ENCODE measurements around the gene CACNA1C. TPM values are rescaled to one million over a fixed set of nuclear protein-coding genes. Genes with fewer than 3 reads are reported as not detected.

Gene CACNA1C
- total RNA-seq, 3 donors from 2014 or later = 2.6 to 11.8 (median 9.5) TPM

DNA sequence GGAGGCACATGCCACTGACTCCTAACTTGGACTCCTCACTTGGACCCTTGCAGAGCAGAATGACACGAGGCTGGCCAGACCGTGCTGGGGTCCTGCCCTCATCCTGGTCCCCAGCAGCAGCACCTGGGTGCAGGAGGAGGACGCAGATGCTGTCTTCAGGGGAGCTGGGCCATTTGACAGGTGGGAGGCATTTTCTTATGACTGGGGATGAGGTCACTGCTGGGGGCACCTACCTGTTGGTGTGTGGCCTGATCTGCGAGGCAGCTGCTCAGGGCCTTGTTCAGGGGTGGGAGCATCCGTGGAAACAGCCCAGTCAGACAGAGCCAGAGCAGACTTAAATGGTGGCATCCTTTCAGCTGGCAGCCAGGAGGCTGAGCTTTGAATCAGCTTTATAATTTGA lies 57.3 kb downstream of the CACNA1C start:
- no peak for TF ChIP-seq POLR2A (IDR thresholded peaks at IDR 0.05)
- TF ChIP-seq POLR2AphosphoS5 (IDR thresholded peaks at IDR 0.05) = no peak
- TF ChIP-seq, protein P1, sequence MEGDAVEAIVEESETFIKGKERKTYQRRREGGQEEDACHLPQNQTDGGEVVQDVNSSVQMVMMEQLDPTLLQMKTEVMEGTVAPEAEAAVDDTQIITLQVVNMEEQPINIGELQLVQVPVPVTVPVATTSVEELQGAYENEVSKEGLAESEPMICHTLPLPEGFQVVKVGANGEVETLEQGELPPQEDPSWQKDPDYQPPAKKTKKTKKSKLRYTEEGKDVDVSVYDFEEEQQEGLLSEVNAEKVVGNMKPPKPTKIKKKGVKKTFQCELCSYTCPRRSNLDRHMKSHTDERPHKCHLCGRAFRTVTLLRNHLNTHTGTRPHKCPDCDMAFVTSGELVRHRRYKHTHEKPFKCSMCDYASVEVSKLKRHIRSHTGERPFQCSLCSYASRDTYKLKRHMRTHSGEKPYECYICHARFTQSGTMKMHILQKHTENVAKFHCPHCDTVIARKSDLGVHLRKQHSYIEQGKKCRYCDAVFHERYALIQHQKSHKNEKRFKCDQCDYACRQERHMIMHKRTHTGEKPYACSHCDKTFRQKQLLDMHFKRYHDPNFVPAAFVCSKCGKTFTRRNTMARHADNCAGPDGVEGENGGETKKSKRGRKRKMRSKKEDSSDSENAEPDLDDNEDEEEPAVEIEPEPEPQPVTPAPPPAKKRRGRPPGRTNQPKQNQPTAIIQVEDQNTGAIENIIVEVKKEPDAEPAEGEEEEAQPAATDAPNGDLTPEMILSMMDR (IDR thresholded peaks at IDR 0.05) = no peak
- H3K9me3 ChIP-seq = no peaks in the 10 kb centered on the region
- intact Hi-C loops (cut with DNase I; ENCODE audit: low total_unique reads) = no loop called here
- H3K27me3 ChIP-seq = no peaks in the 10 kb centered on the region
- no peak overlapping the region for H3K4me3 ChIP-seq
- no peaks in the 10 kb centered on the region for H3K36me3 ChIP-seq
- no peak for DNase-seq (ENCODE audit: low spot score in 2 of 2)
- H3K27ac ChIP-seq = no peak overlapping the region
- no peaks in the 10 kb centered on the region for H3K4me1 ChIP-seq

DNA sequence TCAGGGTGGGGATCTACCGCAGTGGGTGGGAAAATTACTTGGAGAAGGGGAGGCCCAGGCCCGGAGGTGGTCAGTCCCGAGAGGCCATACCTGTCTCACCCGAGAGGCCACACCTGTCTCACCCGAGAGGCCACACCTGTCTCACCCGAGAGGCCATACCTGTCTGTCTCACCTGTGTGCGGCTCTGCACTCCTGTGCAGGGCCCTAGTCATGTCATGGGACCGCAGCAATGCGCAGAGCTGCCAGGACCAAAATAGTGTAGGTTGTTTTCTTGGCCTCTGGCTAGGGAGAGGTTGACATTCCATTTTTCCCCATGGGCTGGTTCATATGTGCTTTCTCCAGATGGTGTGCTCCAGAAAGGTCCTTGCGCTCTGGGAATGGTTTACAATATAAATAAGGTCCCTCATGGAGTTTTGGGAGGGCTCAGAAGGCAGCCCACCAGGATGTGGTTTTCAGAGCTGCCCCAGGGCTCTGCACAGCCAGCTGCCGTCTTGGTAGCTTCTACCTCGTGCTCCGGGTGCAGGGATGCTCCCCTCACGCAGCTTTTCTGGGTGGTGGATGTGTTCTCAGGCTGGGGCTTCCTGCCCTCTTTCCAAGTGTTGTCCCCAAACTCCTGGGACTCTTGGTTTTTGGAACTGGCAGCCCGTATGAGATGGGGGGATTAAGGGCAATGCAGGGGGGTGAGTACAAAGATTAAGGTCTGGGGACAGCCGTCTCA lies 58.2 kb downstream of the CACNA1C start:
- intact Hi-C loops (cut with DNase I; ENCODE audit: low total_unique reads) = no loop called here
- Histone ChIP-seq H3K27me3 (no peaks in the 10 kb centered on the region), H3K27ac (no peak overlapping the region), H3K9me3 (no peaks in the 10 kb centered on the region), H3K36me3 (no peaks in the 10 kb centered on the region), H3K4me3 (no peak overlapping the region), H3K4me1 (no peaks in the 10 kb centered on the region)
- TF ChIP-seq POLR2A (IDR thresholded peaks at IDR 0.05) (no peak), POLR2AphosphoS5 (IDR thresholded peaks at IDR 0.05) (no peak)
- TF ChIP-seq, protein P1 (IDR thresholded peaks at IDR 0.05) = no peak
- DNase-seq (ENCODE audit: low spot score in 2 of 2) = no peak

DNA sequence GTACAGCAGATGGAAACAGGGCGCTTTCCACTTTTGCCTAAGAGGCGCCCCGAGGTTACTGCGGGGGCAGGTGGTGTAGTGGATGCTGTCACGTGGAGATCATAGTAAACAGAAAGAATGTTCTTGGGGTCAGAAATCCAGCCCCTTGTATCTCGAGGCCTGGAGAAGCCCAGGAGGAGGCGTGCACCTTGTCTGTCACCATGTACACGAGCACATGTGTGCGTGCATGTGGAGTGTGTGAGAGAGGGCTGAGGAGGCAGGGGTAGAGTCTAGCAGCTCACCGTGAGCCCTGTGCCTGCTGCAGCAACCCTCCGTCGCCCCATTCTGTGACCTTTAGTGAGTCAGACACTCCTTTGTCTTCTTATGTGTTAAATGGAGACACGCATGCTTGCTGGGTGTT lies 59.0 kb downstream of the CACNA1C start:
- no peaks in the 10 kb centered on the region for H3K27me3 ChIP-seq
- no peak for TF ChIP-seq POLR2A (IDR thresholded peaks at IDR 0.05)
- no peak for TF ChIP-seq POLR2AphosphoS5 (IDR thresholded peaks at IDR 0.05)
- TF ChIP-seq, protein P1 (IDR thresholded peaks at IDR 0.05) = no peak
- H3K4me3 ChIP-seq = no peak overlapping the region
- H3K27ac ChIP-seq = no peak overlapping the region
- H3K4me1 ChIP-seq = no peaks in the 10 kb centered on the region
- H3K36me3 ChIP-seq = no peaks in the 10 kb centered on the region
- intact Hi-C loops (cut with DNase I; ENCODE audit: low total_unique reads) = no loop called here
- H3K9me3 ChIP-seq = no peaks in the 10 kb centered on the region
- DNase-seq (ENCODE audit: low spot score in 2 of 2) = no peak

DNA sequence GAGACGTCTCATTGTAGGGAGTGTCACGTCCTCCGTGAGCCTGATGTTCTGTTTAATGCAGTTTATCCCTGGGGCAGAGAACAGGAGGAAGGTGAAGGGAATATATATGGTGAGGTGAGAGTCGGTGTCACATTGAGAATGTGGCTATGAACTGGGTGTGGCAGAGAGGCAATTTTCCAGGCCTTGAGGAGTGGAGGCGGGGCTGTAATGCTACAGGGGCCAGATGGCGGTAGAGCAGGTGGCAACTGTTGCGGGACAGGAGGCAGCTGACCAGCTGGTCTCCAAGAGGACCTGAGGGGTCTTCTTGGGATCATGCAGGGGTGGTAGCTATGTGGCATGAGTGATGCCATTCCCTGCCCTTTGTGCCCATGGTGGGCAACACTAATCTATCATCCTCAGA lies 59.6 kb downstream of the CACNA1C start:
- no peaks in the 10 kb centered on the region for H3K4me1 ChIP-seq
- no peak for DNase-seq (ENCODE audit: low spot score in 2 of 2)
- H3K27me3 ChIP-seq = no peaks in the 10 kb centered on the region
- intact Hi-C loops (cut with DNase I; ENCODE audit: low total_unique reads) = no loop called here
- H3K36me3 ChIP-seq = no peaks in the 10 kb centered on the region
- H3K9me3 ChIP-seq = no peaks in the 10 kb centered on the region
- no peak overlapping the region for H3K4me3 ChIP-seq
- no peak overlapping the region for H3K27ac ChIP-seq
- TF ChIP-seq, protein P1 (IDR thresholded peaks at IDR 0.05) = no peak
- TF ChIP-seq POLR2A (IDR thresholded peaks at IDR 0.05) (no peak), POLR2AphosphoS5 (IDR thresholded peaks at IDR 0.05) (no peak)

DNA sequence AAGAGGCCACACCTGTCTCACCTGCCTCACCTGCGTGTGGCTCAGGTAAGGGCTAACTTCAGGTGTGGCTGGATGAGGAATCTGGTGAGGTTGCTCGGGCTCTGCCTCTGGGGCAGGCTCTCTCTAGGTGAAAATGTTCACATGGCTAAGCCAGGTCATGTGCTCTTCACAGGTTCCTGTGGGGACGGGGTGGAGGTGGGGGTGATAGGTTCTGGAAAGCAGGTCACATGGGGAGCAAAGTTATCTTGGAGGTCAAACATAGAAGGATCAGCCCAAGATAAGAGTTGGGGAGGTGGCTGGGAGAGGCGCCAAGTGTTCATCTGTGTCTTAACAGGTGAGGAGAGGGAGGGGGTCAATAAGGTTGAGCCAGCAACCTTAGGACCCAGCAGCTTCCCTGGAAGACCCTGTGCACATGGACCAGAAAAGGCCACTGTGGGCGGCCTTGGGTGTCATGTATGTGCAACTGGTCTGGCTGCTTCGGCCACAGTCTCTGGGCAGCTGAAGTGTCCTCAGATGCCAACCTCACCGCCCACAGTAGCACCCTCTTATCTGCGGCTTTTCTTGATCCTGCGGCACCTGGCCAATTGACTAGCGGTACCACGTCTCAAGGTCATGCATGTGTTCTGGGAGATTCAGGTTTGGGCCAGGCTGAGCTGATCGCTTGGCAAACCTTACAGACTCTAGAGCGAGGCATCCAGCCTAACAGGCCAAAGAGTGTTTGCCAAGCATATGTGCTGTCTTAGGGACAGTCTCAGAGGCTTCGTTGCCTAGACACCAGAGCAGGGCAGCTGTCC lies 60.5 kb downstream of the CACNA1C start:
- DNase-seq (ENCODE audit: low spot score in 2 of 2) = no peak
- H3K27ac ChIP-seq = no peak overlapping the region
- H3K9me3 ChIP-seq = no peaks in the 10 kb centered on the region
- no peaks in the 10 kb centered on the region for H3K4me1 ChIP-seq
- no peaks in the 10 kb centered on the region for H3K36me3 ChIP-seq
- intact Hi-C loops (cut with DNase I; ENCODE audit: low total_unique reads) = no loop called here
- TF ChIP-seq POLR2A (IDR thresholded peaks at IDR 0.05) (no peak), POLR2AphosphoS5 (IDR thresholded peaks at IDR 0.05) (no peak)
- TF ChIP-seq, protein P1 (IDR thresholded peaks at IDR 0.05) = no peak
- no peak overlapping the region for H3K4me3 ChIP-seq
- no peaks in the 10 kb centered on the region for H3K27me3 ChIP-seq
